GM18520 (cell line): ENCODE data around the gene PPFIA2.
"Not testable (repeated sequence)": the region's sequence is repeated elsewhere in the genome, so short reads cannot be mapped to it uniquely, and the experiment has no call there.

ENCODE experiments used
- ATAC-seq: cut with Tn5 transposase; IDR thresholded peaks from one replicate; pipeline ENCODE4 v1.9.1; 2021; ENCODE audit not compliant: unreplicated experiment

The PPFIA2 gene

GRCh38 chr12:81216739-81217138, 542.4 kb downstream of the PPFIA2 start:
- no peak for ATAC-seq

GRCh38 chr12:81212996-81213696, 546.0 kb downstream of the PPFIA2 start:
- no peak for ATAC-seq

GRCh38 chr12:81211306-81211705, 547.8 kb downstream of the PPFIA2 start:
- ATAC-seq: no peak

GRCh38 chr12:81209772-81210225, 549.4 kb downstream of the PPFIA2 start:
- ATAC-seq: not testable (repeated sequence)

- no peak for ATAC-seq
These were observed 550.1 kb downstream of the PPFIA2 start for GRCh38 chr12:81209012-81209411.

- no peak for ATAC-seq
These were observed 550.8 kb downstream of the PPFIA2 start for GRCh38 chr12:81208187-81208911.
